HG03469 (cell line): ENCODE measurements around the gene TRIM44.
A peak's percentile ranks its signal among the peaks of the same experiment; 100 is the strongest.

Experiments used
- ATAC-seq: cut with Tn5 transposase; IDR thresholded peaks from one replicate; pipeline ENCODE4 v1.9.1; 2021; ENCODE audit warnings: mild to moderate bottlenecking, moderate library complexity, moderate number of reproducible peaks; ENCODE audit not compliant: unreplicated experiment

TRIM44 gene

DNA sequence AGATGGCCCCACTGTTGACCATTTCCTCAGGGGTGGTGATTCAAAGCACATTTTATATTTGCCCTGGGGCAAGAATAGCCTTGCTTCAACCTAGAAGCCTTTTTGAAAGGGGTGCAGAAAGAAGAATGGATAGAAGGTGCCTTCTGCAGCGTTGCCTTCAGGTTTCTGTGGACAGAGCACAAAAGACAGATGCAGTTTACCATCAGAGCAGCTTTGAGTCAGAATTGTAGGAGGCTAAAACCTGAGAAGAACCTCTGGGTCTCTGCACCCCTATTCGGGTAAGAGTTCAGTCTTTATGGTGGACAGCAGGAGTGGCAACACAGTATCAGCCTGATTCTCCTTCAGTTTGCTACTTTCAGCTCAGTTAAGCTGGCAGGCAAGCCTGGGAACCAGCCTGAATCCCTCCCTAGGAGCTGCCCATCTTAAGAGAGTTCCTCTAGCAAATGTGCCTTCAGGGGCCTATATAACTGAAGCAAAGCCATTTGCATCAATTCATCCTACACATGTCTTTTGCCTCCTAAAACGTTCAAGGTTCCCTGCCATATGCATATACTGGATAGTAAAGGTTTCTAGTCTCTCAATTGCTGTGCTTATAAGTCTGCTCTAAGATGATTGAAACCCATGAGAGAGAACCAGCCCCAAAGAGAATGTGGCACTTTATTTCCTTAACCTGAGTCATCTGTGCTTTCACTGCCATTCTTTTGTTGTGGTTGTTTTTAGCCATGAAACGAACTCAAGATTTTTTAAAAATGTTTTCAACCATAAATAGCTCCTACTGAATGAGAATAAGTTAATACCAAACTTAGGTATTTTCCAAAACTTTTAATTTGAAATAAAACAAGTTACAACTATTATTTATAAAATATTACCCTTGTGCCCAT, 123.0 kb downstream of the TRIM44 start:
- ATAC-seq: peak; percentile 41

DNA sequence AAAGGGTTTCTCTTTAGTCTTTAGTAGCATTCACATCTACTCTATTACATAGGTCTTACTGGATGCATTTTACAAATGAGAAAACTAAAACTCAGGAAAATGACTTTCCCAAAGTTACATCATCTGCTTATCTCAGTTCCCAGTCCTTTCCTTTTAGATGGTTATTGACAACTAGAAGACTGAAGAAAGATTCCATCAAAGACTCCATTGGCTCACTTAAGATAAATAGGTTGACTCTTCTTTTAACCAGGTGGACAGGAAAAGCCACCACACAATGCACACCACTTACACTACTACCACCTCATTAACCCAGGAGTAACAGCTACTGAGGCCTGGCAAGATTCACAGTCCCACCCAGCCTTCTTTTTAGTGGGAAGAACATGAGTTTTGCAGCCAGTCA, 123.6 kb downstream of the TRIM44 start:
- ATAC-seq: no peak

DNA sequence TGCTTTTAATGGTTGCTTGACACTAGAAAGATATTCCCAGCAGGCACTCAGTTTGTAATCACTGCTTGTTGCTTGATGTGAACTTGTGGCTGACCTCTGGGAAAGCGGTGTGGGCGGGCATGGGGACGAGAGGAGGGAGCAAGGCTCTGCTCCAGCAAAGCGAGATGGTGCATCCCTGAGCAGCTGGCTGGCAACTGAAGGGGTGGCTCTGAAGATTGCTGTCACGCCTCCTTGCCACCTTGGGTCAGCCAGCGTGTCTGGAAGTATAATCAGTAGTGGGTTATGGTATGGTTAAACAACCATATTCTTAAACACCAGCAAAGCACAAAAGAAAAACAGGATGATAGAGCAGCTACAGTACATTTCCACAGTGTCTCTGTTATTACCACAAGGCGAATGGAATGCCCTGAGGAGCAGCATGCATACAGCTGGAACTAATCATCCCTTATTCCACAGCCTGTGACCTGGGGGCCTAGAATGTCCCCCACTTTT, 124.5 kb downstream of the TRIM44 start:
- no peak for ATAC-seq

DNA sequence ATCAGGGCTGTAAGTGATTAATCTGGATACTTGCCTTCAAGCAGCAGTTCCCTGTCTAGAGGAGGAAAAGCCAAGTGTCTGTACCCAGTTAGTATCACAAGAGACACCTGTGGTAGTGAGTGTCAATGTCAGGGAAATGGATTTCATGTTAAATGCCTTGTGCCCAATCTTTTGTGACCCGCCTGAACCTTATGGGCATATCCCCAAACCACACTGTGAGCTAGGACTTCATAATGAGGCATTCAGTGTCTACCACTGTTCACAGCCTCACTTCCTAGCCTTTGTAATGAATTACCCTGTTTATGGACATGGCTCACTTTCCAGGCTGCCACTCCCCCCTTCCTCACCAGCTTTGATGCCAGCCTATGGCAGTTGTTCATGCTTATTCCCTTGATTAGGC, 125.1 kb downstream of the TRIM44 start:
- no peak for ATAC-seq

DNA sequence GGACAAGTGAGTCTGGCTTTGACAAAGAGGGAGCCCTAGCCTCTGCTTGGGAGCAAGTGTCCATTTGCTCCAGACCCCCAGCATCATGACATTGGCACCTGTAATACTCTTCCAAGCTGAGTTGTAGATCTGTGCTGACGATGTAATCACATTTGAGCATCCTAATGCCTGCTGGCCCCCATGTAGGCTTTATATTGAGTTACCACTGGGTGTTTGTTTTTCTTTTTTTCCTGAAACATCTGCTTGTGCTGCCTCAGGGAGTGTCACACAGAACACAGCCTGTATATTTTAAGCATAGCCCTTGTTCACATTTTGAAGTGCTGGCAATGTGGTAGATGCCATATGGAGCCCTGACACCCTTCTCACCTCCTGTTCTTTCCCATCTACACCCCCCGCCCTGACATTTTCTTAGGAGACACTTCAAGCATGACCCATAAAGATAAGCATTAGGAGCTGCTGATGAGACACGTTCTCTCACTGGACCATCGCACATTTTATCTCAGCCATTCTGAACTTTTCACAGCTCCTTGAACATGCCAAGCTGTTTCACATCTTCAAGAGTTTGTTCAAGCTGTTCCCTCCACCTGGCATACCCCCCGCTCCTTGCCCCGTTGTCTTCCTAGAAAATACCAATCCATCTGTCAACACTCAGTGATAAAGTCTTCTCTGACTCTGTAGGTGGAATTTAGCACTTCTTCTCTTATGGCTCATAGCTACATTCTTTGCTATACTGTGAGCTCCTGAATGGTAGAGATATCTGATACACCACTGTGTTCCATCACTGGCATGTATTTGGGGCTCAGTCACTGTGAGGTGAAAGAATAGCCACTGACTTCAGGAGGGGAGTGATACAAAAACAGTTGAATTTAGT, 128.7 kb downstream of the TRIM44 start:
- no peak for ATAC-seq

DNA sequence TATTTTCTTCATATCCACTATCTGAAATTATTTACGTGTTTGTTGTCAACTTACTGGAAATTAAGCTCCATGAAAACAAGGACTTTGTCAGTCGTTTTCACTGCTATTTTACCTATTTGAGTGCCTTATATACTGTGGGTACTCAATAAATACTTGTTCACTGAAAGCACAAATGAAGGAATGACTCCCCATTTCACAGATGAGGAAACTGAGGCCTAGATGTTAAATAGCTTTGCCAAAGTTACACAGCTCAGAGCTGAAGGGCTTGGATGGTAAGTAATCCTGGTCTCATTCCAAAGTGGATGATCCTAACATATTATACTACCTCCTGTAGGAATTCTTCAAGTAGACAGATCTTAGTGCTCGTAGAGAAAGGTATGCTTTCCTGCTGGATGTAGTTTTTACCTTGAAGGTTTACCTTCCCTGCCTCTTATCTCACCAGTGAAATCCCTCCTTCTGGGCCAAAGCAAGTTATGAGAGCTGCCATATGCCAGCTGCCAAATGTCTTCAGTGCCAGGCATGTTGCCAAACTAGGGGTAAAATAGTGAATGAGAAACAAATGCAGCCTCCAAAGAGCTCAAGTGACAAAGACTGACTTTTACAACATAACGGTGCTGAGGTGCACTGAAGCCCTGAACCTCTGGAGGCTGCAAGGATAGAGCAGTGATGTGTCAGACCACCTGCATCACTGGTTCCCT, 129.7 kb downstream of the TRIM44 start:
- no peak for ATAC-seq

DNA sequence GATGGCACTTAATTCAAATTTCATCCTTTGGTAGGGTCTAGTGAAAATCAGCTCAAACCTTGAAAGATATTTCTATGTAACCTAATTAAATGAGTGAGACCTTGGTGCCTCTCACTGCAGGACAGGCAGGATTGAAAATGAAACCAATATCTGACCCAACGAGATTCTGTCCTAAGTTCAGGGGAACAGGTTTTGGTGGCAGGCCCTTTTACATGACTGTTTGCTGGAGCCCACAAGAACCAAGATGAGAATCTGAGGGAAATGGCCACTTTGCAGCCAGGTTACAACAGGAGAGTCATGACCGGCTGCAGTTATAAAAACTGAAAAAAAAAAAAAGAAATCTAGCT, 130.2 kb downstream of the TRIM44 start:
- ATAC-seq: no peak

DNA sequence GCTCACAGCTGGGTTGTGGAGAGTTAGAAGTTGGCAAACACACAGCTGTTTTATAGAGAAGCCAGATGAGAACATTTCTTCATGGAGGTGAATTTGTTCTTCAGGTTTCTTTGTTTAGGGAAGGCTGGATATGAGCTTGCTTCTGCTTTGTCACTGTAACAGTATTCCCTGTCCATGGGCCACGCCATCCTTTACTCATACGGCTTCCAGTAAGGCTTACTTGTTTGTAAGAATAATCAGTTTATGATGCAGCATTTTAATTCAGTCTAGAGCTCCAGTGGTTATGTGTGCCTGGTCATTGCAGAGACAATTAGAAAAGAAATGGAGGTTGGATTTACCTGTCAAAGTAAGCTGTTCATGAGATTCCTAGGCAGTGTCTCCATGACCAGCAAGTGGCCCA, 131.8 kb downstream of the TRIM44 start:
- no peak for ATAC-seq

DNA sequence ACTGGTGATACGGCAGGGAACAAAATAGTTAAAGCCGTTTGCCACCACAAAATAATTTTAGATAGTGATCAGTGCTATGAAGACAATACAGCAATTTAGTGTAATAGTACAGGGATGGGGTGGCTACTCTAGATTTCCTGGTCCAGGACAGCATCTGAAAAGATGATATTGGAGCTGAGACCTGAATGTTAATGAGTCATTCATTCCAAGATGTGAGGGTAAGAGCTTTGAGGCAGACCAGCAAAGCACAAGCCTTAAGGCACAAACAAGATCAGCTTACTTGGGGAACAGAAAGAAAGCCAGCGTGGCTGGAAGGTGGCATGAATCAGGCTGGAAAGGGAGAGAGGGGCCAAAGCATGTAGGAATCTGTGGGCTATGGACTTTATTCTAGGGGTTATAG, 132.3 kb downstream of the TRIM44 start:
- no peak for ATAC-seq

DNA sequence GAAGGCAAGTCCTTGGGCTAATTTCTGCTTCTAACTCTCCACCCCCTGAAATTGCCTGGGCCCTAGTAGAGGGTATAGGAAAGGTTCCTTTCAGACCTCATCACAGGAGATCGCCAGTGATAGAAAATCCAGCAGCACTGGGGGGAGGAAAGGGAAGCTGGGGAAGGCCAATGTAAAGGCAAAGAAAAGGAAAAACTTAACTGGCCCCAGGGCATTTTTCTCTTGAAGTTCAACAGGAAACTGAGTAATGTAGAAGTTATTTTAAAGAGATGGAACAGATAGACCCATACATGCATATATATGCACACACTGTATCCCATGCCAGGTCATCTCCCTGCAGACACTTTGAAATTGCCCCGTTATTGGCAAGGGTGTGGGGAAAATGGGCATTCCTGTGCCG, 134.0 kb downstream of the TRIM44 start:
- no peak for ATAC-seq

DNA sequence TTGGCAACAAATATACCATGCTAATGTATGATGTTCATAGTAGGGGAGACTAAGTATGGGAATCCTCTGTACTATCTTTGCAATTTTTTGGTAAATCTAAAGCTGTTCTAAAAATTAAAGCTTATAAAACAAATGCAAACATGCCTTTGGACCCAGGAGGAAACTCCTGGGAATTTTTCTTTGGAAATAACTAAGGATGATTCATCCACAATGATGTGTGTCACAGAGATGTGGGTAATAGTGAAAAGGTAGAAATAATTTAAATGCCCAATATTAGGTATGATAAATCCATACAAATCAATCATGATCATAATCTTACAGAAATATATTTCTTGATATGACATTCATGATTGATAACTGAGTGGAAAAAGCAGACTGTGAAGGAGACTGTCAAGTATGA, 135.8 kb downstream of the TRIM44 start:
- ATAC-seq: no peak

DNA sequence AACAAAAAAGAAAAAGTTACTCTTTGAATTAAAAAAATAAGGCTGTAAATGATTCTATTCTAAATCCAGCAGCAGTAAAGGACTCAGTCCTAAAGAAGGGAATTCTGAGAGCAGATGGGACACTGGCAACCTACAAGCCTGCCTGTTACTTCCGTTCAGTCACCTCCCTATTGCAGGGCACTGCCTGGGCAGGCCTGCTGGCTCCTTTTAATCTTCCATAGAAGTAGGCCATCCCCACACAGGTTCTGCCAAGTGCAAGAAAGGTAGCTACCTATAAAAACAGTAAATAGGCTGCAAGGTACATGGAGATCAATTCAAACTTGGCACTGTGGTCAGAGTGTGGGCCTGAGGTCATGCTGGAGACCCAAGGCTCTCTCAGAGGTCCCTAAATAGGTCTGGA, 136.4 kb downstream of the TRIM44 start:
- no peak for ATAC-seq

DNA sequence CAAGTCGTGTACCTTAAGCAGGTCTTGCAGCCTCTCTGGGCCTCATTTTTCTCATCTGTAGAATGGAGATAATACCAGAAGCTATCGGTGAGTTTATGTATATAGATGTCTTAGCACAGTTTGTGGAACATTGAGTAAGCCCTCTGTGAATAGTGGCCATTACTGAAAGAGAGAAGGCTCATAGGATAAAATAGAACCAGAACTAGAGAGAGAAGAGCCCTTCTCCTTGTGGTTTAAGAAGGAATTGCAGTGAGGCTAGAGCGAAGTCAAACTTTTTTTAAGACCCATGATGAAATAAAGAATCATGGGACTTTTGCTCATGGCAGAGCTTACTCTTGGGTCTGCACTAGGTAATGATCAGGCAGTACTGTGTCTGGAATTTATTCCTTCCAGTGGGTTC, 137.1 kb downstream of the TRIM44 start:
- no peak for ATAC-seq

DNA sequence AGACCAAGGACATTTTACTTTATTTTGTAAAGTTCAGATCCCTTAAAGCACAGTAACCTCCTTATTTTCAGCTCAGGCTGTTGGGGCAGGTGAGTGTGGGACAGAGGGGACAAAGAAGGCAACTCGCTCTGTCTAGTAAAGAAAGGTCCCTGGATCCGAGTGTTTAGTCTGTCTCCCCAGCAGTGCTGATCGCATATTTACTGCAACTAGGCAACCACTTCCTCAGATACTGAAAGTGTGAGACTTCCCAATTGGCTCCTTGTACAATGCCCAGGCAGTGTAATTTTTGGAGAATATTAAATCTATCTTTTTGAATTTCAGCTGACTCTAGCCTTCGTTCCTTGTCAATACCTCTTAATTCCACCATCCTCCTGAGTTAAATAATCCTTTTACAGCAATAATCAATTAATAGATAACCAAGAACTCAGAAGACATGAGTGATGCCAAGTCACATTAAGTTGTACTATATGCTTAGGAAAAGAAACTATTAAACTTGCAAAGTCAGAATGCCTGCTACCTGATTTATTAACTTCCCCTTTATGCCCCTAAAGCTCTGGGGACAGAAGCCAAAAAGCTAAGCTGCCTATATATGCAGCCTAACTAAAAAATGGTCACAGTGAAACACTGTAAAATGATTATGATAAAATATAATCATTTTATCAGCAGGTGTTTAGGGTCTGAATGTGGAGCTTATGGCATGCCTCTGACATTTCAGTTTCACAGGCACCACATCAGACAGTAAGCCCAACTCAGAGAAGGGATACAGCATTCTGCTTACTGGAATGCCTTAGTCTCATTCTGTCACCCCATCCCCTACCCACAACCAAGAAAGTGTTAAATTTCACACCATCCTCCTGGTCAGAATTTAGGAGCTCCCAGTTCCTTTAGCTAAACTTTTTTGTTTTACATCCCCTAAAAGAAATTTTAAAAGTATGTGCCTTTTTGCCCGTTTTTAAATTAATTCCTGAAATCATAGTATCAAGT, 138.7 kb downstream of the TRIM44 start:
- ATAC-seq: peak; percentile 73

DNA sequence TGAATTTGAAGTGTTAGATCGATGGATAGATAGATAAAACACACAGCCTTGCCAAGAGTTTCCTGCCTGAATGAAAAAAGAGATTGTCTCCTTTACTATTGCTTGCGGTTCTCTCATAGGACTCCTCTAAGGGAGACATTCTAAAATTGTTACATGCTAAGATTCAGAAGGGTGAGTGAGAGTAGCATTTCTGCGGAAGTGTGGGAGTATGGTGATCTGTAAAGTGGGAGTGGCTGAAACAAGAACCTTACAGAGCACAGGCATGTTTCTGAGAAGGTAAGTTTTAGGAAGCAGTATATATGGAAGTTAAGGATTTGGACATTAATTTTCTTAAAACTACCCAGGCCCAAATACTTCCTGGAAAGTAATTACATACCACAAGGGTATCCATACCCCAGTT, 139.6 kb downstream of the TRIM44 start:
- ATAC-seq: no peak

DNA sequence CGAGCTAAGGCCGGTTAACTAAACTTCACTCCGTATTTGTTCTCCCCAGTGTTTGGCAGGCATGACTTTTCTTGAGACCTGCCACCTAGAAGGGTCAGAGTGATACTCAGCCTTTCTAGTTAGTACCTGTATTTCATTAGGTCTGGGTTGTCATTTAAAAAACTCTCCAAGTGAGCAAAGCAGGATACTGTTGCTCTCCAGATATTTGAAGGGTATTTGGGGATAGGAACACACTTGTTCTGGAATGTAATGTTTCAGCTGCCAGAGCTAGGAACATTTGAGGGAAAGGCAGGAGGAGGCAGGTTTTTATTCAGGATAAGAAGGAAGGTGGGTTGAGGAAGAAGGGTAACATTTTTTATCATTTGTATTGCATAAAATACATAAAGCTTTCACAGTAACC, 140.1 kb downstream of the TRIM44 start:
- no peak for ATAC-seq

DNA sequence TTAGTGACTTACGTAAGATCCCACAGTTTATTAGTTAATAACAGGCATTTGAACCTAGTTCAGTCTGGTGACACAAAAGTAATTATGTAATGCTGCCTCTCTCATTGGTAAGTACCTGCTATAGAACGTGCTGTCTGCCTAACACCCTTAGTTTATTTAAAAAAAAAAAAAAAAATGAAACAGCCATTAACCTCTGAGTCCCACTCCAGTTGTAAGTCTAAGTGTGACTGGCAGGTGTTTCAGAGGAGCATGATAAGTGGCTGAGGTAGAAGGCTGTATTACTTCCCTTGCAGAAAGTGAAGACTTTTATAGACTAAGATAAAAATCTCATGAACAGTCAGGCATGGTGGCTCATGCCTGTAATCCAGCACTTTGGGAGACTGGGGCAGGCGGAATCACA, 140.5 kb downstream of the TRIM44 start:
- ATAC-seq: no peak

DNA sequence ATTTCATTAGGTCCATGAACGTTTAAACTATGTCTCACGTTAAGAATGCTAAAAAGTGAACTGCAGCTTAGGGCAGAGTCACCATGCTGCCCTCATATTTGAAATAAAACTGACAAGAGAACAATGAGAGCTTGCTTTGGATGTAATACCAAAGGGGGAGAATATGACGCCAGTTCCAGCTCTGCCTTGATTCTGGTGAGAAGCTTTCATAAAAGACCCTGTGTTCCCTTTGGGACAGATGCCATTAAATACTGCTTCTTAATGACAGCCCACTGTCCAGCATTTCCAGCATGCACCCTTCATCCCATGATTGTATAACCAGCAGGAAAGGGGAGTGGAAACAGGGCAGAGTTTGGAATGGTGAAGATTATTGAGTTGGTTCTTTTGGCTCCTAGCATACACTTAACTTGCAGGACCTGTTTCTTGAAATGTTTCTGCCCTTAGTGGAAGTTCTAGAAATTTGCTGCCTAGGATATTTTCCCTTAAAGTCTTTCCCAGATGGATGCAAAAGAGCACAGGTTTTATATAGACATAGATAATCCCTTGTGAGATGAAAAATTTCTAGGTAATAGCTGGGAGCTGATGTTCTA, 142.0 kb downstream of the TRIM44 start:
- ATAC-seq: no peak

DNA sequence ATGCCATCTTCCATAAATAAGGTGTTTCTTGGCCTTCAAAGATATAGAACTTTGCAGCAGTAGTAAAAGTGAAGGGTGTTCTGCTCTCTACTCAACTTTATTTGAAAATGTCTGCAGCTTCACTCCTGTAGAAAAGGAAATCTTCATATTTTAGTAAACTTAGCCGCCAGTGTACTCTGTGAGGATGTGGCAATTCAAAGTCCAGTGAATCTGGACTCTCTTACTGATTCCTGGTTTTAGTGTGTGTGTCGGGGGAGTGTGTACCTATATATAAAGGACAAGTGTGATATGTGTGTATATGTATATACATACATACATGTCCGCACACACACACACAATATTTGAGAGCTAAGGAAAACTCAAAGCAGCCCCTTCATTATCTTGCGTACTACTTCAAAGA, 147.0 kb downstream of the TRIM44 start:
- ATAC-seq: no peak
